Measurements from ENCODE around the gene KIT. TPM values are rescaled to one million over a fixed set of nuclear protein-coding genes. Genes with fewer than 3 reads are reported as not detected.

KIT gene
- total RNA-seq, 1 donor from 2014 or later, result 7.4 TPM

DNA sequence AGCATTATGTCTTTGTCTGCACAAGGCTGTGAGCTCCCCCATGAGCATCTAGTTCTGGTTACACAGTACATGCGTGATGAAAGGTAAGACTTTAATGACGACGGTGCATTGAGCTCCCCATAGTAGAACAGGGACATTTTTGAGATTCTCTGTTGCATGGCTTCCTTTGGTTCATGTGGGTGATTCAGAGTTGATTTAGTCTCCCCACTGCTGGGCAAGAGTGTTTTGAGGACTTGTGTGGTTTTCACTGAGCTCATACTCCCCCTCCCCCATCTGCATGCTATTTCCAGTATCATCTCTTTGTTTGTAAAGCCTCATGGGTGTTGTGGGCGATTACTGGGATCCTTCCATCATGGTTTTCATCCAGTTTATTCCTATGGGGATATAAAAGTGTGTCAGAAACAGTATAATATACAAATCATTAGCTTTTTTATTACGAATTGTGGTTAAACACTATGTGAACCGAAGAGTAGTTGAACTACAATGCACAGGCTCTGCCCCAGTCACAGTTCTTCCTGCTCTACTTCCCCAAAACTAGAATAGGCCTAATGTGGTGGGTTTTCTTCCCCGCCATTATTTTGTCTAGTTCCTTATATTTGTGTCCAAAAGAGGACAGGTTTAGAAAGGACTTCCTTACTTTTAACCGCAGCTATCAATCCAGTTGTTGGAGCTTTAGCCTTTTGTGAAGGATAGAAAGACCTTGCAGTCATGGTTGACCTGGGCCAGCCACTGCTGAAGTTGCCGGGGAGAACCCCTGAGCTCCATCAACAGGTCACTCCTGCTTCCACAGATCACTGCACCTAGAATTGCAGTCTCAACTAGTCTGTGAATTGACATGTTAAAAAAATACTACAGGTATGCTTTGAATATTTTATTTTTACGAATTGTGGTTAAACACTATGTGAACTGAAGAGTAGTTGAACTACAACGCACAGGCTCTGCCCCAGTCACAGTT, 30.4 kb downstream of the KIT start:
- no peak overlapping the region for H3K27ac Mint-ChIP-seq
- no peaks in the 10 kb centered on the region for H3K36me3 Mint-ChIP-seq
- H3K4me3 Mint-ChIP-seq, result no peak overlapping the region
- peaks cover 3% of the 10 kb centered on the region for H3K27me3 Mint-ChIP-seq (ENCODE audit: low read depth)
- no peak for DNase-seq (ENCODE audit: low spot score in 2 of 2, unreplicated experiment in 2 of 2)
- TF ChIP-seq, protein P1, sequence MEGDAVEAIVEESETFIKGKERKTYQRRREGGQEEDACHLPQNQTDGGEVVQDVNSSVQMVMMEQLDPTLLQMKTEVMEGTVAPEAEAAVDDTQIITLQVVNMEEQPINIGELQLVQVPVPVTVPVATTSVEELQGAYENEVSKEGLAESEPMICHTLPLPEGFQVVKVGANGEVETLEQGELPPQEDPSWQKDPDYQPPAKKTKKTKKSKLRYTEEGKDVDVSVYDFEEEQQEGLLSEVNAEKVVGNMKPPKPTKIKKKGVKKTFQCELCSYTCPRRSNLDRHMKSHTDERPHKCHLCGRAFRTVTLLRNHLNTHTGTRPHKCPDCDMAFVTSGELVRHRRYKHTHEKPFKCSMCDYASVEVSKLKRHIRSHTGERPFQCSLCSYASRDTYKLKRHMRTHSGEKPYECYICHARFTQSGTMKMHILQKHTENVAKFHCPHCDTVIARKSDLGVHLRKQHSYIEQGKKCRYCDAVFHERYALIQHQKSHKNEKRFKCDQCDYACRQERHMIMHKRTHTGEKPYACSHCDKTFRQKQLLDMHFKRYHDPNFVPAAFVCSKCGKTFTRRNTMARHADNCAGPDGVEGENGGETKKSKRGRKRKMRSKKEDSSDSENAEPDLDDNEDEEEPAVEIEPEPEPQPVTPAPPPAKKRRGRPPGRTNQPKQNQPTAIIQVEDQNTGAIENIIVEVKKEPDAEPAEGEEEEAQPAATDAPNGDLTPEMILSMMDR (IDR thresholded peaks at IDR 0.05; ENCODE audit: unreplicated experiment), result no peak
- no peaks in the 10 kb centered on the region for H3K4me1 Mint-ChIP-seq
- H3K9me3 Mint-ChIP-seq, result no peaks in the 10 kb centered on the region

DNA sequence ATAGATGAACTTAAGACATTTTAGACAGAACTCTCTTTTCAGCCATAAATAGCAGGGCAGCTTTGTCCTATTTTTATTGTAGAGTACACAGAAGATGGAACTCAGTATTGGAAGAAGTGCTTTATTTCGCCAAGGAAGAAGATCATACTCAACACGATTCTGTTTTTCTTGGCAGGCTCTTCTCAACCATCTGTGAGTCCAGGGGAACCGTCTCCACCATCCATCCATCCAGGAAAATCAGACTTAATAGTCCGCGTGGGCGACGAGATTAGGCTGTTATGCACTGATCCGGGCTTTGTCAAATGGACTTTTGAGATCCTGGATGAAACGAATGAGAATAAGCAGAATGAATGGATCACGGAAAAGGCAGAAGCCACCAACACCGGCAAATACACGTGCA, 37.6 kb downstream of the KIT start:
- Mint-ChIP-seq H3K27me3 (ENCODE audit: low read depth) (peaks cover 3% of the 10 kb centered on the region), H3K27ac (no peak overlapping the region), H3K4me1 (no peaks in the 10 kb centered on the region), H3K4me3 (no peak overlapping the region), H3K9me3 (no peaks in the 10 kb centered on the region), H3K36me3 (peaks cover 1% of the 10 kb centered on the region)
- DNase-seq (ENCODE audit: low spot score in 2 of 2, unreplicated experiment in 2 of 2), result no peak
- TF ChIP-seq, protein P1 (IDR thresholded peaks at IDR 0.05; ENCODE audit: unreplicated experiment), result no peak

DNA sequence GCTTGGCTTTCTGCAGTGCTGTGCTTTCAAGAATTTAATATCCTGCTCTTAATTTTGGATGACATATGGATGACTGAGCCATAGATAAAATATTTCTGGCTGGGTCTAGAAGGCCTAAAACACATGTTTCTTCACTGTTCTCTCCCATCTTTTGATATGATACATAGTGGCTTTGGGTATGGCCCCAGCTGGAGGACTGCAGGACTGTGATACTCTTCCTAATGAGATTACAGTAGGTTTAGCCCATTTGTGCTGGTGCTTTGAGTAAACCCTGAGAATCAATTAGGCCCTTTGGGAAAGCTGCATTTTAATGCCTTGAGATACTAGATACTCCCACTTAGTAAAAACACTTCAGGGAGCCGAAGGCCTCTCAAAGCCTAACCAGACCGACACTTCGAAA, 38.0 kb downstream of the KIT start:
- TF ChIP-seq, protein P1 (IDR thresholded peaks at IDR 0.05; ENCODE audit: unreplicated experiment), result no peak
- Mint-ChIP-seq H3K27ac (no peak overlapping the region), H3K4me3 (no peak overlapping the region), H3K9me3 (no peaks in the 10 kb centered on the region), H3K4me1 (no peaks in the 10 kb centered on the region), H3K27me3 (ENCODE audit: low read depth) (peaks cover 3% of the 10 kb centered on the region), H3K36me3 (peaks cover 1% of the 10 kb centered on the region)
- no peak for DNase-seq (ENCODE audit: low spot score in 2 of 2, unreplicated experiment in 2 of 2)

DNA sequence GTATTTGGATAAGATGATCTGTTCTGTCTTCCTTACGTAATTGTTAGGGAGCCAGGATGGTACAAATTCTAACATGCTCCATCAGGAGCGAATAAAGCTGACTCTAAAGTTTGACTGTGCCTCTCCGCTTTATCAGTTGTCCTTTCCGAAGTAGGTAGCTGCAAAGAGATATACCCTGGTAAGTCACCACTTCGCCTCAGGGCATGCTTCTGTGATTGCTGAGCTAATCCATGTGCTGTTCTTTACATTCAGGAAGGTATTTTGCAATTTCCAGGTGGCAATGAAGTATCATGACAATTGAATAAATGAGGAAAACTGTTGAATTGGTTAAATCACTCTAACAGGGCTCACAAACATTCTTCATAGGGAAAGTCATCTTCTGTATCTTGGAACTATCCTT, 38.9 kb downstream of the KIT start:
- Mint-ChIP-seq H3K27me3 (ENCODE audit: low read depth) (peaks cover 2% of the 10 kb centered on the region), H3K36me3 (peaks cover 1% of the 10 kb centered on the region), H3K27ac (no peak overlapping the region), H3K4me1 (peaks cover 3% of the 10 kb centered on the region), H3K4me3 (no peak overlapping the region), H3K9me3 (no peaks in the 10 kb centered on the region)
- TF ChIP-seq, protein P1 (IDR thresholded peaks at IDR 0.05; ENCODE audit: unreplicated experiment), result no peak
- DNase-seq (ENCODE audit: low spot score in 2 of 2, unreplicated experiment in 2 of 2), result no peak

DNA sequence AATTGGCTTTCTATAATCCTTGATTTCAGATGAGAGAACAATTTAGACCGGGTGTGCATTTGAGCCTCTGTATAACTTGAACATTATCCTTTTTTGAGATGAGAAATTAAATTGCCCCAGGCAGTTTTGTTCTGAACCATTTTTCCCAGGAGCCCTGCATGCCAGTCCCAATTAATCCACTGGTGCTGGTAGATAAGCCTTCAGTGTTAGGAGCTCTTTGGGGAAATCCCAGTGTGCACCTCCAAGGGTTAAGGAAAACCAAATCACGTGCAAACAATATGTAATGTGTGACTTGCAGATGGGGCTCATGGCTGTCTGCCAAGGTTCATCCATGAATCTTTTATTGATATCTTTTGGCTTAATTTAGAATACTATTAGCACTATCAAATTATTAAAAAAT, 43.2 kb downstream of the KIT start:
- H3K4me1 Mint-ChIP-seq, result peaks cover 3% of the 10 kb centered on the region
- H3K9me3 Mint-ChIP-seq, result no peaks in the 10 kb centered on the region
- H3K36me3 Mint-ChIP-seq, result peaks cover 4% of the 10 kb centered on the region
- TF ChIP-seq, protein P1 (IDR thresholded peaks at IDR 0.05; ENCODE audit: unreplicated experiment), result no peak
- H3K27me3 Mint-ChIP-seq (ENCODE audit: low read depth), result peaks cover 2% of the 10 kb centered on the region
- DNase-seq (ENCODE audit: low spot score in 2 of 2, unreplicated experiment in 2 of 2), result no peak
- no peak overlapping the region for H3K27ac Mint-ChIP-seq
- no peak overlapping the region for H3K4me3 Mint-ChIP-seq

All from mesothelial cell of epicardium (in vitro differentiated cells).